WTC11 (cell line): Measurements from ENCODE around the gene RHOT1.

Experiments used
- CREM ChIP-seq: sonication (generic); formaldehyde crosslinking; IDR thresholded peaks from 2 replicates; pipeline ENCODE4 v1.8.1; 2022; ENCODE audit warnings: mild to moderate bottlenecking, missing genetic modification reagents, moderate library complexity
- TF ChIP-seq, protein P1 (sequence below): fragments of 200-600 bp; IDR thresholded peaks from 2 replicates; pipeline ENCODE4 v1.8.0; 2022; ENCODE audit warnings: antibody characterized with exemption
- TF ChIP-seq, protein P2 (sequence below): sonication (generic); formaldehyde crosslinking; IDR thresholded peaks from 2 replicates; pipeline ENCODE4 v1.8.0; 2023; ENCODE audit warnings: missing genetic modification reagents
- TF ChIP-seq, protein P3 (sequence below): sonication (generic); formaldehyde crosslinking; IDR thresholded peaks from 2 replicates; pipeline ENCODE4 v1.8.1; 2023; ENCODE audit warnings: mild to moderate bottlenecking, missing genetic modification reagents, moderate library complexity

DNA sequence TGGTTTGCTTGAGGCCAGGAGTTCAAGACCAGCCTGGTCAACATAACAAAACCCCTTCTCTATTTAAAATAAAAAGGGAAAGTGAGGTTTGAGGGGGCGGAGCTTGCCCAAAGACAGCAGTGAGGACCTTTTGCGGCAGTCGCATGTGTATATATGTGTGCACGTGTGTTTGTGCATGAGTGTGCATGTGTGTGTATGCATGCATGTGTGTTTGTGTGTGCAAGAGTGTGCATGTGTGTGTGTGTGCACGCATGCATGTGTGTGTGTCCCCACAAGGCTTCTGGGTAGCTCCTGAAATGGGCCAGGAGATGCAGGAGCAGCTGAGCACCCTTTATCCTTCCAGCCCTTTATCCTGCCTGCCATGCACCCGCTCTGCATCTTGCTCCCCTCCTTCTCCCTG is 132.3 kb downstream of the RHOT1 start:
- TF ChIP-seq, protein P1, sequence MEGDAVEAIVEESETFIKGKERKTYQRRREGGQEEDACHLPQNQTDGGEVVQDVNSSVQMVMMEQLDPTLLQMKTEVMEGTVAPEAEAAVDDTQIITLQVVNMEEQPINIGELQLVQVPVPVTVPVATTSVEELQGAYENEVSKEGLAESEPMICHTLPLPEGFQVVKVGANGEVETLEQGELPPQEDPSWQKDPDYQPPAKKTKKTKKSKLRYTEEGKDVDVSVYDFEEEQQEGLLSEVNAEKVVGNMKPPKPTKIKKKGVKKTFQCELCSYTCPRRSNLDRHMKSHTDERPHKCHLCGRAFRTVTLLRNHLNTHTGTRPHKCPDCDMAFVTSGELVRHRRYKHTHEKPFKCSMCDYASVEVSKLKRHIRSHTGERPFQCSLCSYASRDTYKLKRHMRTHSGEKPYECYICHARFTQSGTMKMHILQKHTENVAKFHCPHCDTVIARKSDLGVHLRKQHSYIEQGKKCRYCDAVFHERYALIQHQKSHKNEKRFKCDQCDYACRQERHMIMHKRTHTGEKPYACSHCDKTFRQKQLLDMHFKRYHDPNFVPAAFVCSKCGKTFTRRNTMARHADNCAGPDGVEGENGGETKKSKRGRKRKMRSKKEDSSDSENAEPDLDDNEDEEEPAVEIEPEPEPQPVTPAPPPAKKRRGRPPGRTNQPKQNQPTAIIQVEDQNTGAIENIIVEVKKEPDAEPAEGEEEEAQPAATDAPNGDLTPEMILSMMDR = no peak
- TF ChIP-seq, protein P2, sequence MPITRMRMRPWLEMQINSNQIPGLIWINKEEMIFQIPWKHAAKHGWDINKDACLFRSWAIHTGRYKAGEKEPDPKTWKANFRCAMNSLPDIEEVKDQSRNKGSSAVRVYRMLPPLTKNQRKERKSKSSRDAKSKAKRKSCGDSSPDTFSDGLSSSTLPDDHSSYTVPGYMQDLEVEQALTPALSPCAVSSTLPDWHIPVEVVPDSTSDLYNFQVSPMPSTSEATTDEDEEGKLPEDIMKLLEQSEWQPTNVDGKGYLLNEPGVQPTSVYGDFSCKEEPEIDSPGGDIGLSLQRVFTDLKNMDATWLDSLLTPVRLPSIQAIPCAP (CRISPR knock-in tag) = no peak
- no peak for TF ChIP-seq CREM (CRISPR knock-in tag)
- TF ChIP-seq, protein P3, sequence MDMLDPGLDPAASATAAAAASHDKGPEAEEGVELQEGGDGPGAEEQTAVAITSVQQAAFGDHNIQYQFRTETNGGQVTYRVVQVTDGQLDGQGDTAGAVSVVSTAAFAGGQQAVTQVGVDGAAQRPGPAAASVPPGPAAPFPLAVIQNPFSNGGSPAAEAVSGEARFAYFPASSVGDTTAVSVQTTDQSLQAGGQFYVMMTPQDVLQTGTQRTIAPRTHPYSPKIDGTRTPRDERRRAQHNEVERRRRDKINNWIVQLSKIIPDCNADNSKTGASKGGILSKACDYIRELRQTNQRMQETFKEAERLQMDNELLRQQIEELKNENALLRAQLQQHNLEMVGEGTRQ (CRISPR knock-in tag) = no peak
